SJCRH30 (cell line): ENCODE results near the gene CDYL2. TPM values are rescaled to one million over a fixed set of nuclear protein-coding genes. Genes with fewer than 3 reads are reported as not detected.

Experiments
- DNase-seq, 2 experiments: peaks; one replicate each; pipeline ENCODE4 v3.0.0-alpha.2; 2015 to 2020
- H3K27ac ChIP-seq: fragments of 250-450 bp; sonication (Bioruptor Pico); 2 replicates; pipeline ENCODE4 v1.5.1; 2020; ENCODE audit warnings: mild to moderate bottlenecking, moderate library complexity
- H3K27me3 ChIP-seq: fragments of 250-450 bp; sonication (Bioruptor Pico); 2 replicates; pipeline ENCODE4 v1.5.1; 2020; ENCODE audit warnings: mild to moderate bottlenecking, moderate library complexity
- H3K36me3 ChIP-seq: fragments of 250-450 bp; sonication (Bioruptor Pico); 2 replicates; pipeline ENCODE4 v1.5.1; 2020; ENCODE audit warnings: mild to moderate bottlenecking, moderate library complexity
- H3K4me1 ChIP-seq: fragments of 250-450 bp; sonication (Bioruptor Pico); 2 replicates; pipeline ENCODE4 v1.5.1; 2020; ENCODE audit warnings: mild to moderate bottlenecking, moderate library complexity
- H3K4me3 ChIP-seq: fragments of 250-450 bp; sonication (Bioruptor Pico); 2 replicates; pipeline ENCODE4 v1.5.1; 2020; ENCODE audit warnings: mild to moderate bottlenecking, moderate library complexity
- H3K9me3 ChIP-seq: fragments of 250-450 bp; sonication (Bioruptor Pico); replicated peaks from 2 replicates; pipeline ENCODE4 v1.5.1; 2020; ENCODE audit warnings: mild to moderate bottlenecking, moderate library complexity
- total RNA-seq: library from RNA; depleted of rRNA; stranded (reverse); fragments of >200 nt; shearing (Covaris generic); gene quantifications from 2 replicates; pipeline ENCODE4 v1.2.3, GENCODE V29; 2014

The CDYL2 gene
- total RNA-seq, 1 experiment from 2014 or later: 0.14 TPM

DNA sequence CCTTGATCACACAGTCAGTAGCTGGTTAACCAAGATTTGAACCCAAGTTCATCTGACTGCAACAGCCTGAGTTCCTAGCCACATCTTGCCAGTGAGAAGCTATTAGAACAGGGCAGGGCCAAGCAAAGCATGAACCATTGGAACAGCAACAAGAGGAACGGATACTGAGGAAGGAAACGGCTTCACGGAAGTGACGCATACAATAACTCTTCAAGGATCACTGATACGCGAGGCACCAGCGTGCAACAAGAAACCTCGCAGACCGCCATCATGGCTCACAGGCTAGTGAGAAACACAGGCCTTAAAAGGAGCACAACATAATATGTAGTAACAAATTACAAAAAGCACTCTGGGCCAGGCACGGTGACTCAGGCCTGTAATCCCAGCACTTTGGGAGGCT lies 114.9 kb downstream of the CDYL2 start:
- Histone ChIP-seq H3K27ac (no peak overlapping the region), H3K27me3 (no peaks in the 10 kb centered on the region), H3K9me3 (no peaks in the 10 kb centered on the region), H3K36me3 (no peaks in the 10 kb centered on the region), H3K4me1 (no peaks in the 10 kb centered on the region), H3K4me3 (no peak overlapping the region)
- DNase-seq: no peak

DNA sequence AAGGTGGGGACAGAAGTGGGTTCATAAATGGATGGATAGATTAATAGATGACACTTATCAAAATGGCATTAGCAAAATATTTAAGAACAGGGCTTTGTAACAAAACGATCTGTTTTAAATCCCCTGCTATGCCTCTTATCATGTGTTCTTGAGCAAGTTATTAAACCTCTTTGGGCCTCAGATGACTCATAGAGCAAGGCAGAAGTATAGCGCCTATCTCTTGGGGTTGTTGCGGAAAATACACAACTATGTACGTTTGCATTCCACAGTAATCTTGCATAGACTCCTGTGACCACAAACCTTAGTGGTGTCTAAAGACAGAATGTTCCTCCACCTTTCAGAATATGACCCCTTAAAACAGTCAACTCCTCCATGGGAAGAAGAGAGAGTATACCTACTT lies 116.8 kb downstream of the CDYL2 start:
- H3K4me1 ChIP-seq: no peaks in the 10 kb centered on the region
- no peaks in the 10 kb centered on the region for H3K27me3 ChIP-seq
- H3K9me3 ChIP-seq: no peaks in the 10 kb centered on the region
- DNase-seq: no peak
- no peak overlapping the region for H3K4me3 ChIP-seq
- H3K27ac ChIP-seq: no peak overlapping the region
- no peaks in the 10 kb centered on the region for H3K36me3 ChIP-seq

DNA sequence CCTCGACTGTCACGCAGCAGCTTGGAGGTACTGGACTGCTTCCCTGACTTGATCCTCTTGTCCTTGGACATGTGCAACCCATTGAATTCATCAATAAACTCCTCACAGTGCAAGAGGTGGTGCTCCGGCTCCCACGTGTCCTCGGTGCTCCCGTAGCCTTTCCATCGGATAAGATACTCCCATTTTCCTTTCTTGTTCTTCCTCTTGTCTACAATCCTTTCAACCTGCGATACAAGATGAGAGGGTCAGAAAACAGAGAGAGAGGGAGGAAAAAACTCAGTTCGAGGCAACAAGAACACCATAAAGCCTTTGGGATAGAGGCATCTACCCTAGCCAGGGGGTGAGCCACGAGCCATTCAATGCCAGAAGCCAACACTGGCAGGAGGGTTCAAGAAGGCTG lies 119.5 kb downstream of the CDYL2 start:
- no peaks in the 10 kb centered on the region for H3K4me1 ChIP-seq
- H3K27me3 ChIP-seq: no peaks in the 10 kb centered on the region
- no peaks in the 10 kb centered on the region for H3K36me3 ChIP-seq
- no peaks in the 10 kb centered on the region for H3K9me3 ChIP-seq
- no peak for DNase-seq
- H3K27ac ChIP-seq: no peak overlapping the region
- H3K4me3 ChIP-seq: no peak overlapping the region

DNA sequence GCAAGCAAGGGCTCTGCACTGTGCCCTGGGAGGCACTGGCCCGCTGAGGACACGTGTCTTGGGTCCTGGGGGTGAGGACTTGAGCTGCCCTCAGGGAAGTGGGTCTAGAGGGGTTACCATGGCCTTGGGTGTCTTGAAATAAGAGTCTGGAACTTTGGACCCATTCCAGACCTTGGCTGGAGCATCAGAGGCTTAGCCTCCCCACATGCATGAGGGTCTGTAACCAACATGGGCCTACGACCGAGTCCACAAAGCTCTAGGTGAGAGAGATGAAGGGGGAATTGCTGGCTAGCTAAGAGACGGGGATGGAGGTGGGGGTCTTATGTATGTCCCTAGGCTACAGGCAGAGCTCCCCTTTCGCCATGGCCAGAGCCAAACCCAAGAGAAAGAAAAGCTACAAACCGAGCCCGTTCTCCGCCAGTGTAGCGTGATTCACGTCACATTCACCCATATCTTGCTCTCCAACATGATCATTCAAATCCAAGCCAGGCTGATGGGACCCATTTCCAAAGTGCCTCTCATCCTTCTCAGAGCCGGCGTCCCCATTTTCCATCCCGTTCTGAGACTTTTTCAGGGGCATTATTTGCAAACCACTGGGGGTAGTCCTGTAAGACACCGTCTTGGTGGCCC lies 120.1 kb downstream of the CDYL2 start:
- Histone ChIP-seq H3K4me1 (no peaks in the 10 kb centered on the region), H3K36me3 (no peaks in the 10 kb centered on the region), H3K27ac (no peak overlapping the region), H3K9me3 (no peaks in the 10 kb centered on the region), H3K4me3 (no peak overlapping the region), H3K27me3 (no peaks in the 10 kb centered on the region)
- DNase-seq: no peak

DNA sequence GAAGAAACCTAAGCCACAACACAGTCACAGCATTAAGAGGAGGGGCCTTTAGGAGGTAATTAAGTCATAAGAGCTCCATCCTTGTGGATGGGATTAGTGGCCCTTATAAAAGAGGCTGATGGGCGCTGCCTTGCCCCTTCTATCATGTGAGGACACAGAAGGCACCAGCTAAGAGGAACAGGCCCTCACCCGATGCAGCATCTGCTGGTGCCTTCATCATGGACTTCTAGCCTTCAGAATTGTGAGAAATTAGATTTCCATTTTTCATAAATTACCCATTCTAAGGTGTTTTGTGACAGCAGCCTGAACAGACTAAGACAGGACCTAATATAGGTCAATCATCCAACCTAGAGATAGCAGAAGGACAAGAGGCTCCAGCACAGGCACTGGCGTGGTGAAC lies 120.8 kb downstream of the CDYL2 start:
- no peak overlapping the region for H3K27ac ChIP-seq
- H3K27me3 ChIP-seq: no peaks in the 10 kb centered on the region
- H3K4me3 ChIP-seq: no peak overlapping the region
- H3K9me3 ChIP-seq: no peaks in the 10 kb centered on the region
- no peak for DNase-seq
- no peaks in the 10 kb centered on the region for H3K36me3 ChIP-seq
- no peaks in the 10 kb centered on the region for H3K4me1 ChIP-seq

DNA sequence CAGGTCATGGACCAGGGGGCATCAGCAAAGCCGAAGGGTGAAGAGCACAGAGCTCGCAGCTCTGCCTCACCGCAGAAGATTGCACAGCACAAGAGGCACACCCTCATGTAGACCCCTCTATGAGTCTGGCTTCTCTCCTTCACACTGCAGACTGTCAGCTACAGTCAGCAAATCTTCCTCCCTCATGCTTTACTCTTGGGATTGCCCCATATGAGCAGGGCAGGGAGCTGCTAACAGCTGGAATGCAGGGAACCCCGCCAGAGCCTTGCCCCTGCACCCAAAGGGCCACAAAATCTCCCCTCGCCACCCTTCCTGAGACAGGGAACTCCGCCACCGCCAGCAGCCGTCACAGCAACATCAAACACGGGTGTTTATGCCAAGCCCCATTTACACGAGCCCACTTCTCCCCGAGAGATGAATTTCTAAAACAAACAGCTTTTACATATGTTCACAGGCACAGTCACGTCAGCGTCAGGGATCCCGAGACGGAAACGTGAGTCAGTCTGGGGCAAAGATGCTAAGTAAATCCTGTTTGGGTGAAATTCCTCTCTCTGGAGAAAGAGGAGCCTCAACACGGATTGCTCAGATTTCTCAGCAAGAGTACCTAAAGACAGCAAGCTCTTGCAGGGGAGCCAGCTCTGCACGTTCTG lies 121.9 kb downstream of the CDYL2 start:
- no peak overlapping the region for H3K4me3 ChIP-seq
- no peak for DNase-seq
- H3K9me3 ChIP-seq: no peaks in the 10 kb centered on the region
- no peaks in the 10 kb centered on the region for H3K27me3 ChIP-seq
- no peaks in the 10 kb centered on the region for H3K4me1 ChIP-seq
- H3K36me3 ChIP-seq: no peaks in the 10 kb centered on the region
- H3K27ac ChIP-seq: no peak overlapping the region

DNA sequence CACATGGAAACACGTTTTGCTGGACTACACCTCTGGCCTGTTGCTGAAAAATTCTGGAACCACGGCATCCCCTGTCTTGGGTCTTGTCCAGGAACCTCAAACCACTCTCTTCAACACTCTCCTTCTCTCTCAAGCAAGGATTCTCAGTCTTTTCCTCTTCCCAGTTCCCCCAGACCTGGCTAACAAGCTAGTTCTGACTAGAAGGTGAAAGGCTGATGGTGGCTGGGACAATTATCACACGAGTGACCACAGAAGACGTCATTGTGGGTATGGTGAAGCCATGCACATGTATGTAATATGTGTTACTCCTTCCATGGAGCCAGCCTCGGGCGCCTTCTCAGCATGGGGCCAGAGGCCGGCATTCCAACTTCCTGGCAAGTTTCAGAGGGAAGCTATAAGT lies 123.0 kb downstream of the CDYL2 start:
- H3K27ac ChIP-seq: no peak overlapping the region

DNA sequence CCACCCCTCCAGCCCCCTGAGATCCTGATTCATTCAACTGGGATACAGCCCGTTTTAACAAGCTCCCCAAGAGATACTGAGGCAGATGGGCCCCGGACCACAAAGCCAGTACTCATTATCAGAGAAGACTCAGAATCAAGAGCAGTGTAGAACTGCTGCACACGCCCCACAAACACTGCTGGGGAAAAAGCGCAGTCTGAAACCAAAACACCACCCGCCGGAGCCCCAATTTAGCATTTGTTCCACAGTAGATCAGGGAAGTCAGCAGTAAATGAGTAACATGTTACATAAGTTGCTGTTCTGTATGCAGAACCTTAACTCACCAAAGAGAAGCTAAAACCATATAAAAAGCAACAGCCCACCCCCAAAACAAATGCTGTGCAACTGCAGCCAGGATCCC lies 123.6 kb downstream of the CDYL2 start:
- Histone ChIP-seq H3K4me3 (no peak overlapping the region), H3K27ac (no peak overlapping the region), H3K4me1 (no peaks in the 10 kb centered on the region), H3K36me3 (no peaks in the 10 kb centered on the region), H3K27me3 (no peaks in the 10 kb centered on the region), H3K9me3 (no peaks in the 10 kb centered on the region)
- no peak for DNase-seq

More for the DNA sequence above, 123.0 kb downstream of the CDYL2 start:
- no peak for DNase-seq
- no peaks in the 10 kb centered on the region for H3K27me3 ChIP-seq
- H3K4me1 ChIP-seq: no peaks in the 10 kb centered on the region
- no peaks in the 10 kb centered on the region for H3K36me3 ChIP-seq
- H3K9me3 ChIP-seq: no peaks in the 10 kb centered on the region
- H3K4me3 ChIP-seq: no peak overlapping the region

DNA sequence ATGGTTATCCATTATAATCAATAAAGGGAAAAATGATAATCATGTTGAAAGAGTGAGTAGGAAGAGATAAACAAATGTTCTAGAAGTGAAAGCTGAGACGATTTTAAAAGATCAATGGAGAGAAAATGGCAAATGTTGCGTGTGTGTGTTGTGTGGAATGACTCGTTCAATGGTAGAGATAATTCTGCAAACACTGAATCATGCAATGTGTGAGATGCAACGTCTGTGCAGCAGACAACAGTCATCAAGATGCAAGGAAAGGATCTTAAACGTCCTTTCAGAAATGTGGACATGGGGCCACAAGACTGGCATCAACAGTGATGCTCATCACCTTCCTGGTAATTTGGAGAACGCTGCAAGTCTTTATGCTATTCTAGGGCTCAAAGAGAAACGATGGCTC lies 124.4 kb downstream of the CDYL2 start:
- Histone ChIP-seq H3K9me3 (no peaks in the 10 kb centered on the region), H3K27ac (no peak overlapping the region), H3K36me3 (no peaks in the 10 kb centered on the region), H3K4me1 (no peaks in the 10 kb centered on the region), H3K4me3 (no peak overlapping the region), H3K27me3 (no peaks in the 10 kb centered on the region)
- no peak for DNase-seq

DNA sequence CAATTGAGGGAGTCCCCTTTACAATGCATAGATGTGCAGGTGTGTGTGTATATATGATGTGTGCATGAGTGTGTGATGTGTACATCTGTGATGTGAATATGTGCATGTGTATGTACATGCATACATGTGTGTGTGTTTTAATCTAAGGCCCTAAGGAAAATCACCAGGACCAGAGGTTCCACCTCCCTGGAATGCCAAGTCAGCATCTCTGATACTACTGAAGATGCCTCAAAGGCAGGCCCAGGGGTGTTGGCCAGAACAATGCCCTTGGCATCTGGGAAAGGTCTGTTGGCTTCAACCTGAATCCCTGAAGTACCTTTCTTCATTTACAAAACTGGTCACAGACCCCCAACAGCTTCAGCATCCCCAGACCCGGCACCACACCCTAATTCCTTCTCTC lies 129.5 kb downstream of the CDYL2 start:
- Histone ChIP-seq H3K27ac (no peak overlapping the region), H3K4me1 (no peaks in the 10 kb centered on the region), H3K36me3 (no peaks in the 10 kb centered on the region), H3K9me3 (no peaks in the 10 kb centered on the region), H3K4me3 (no peak overlapping the region), H3K27me3 (no peaks in the 10 kb centered on the region)
- DNase-seq: no peak

DNA sequence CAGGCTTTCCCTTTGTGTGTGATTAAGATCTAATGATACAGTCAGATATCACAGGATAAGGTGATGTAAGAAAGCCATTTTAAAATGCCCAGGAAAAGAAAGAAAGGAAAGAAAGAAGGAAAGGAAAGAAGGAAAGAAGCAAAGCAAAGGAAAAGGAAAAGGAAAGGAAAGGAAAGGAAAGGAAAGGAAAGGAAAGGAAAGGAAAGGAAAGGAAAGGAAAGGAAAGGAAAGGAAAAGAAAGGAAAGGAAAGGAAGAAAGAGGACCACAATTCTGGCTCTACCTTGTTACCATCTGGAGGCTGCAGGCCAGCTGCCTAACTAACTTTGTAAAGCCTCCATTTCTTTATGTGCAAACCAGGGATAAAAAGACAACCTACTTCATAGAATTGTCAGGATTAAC lies 132.0 kb downstream of the CDYL2 start:
- H3K27me3 ChIP-seq: no peaks in the 10 kb centered on the region
- H3K36me3 ChIP-seq: no peaks in the 10 kb centered on the region
- H3K9me3 ChIP-seq: no peaks in the 10 kb centered on the region
- H3K4me3 ChIP-seq: no peak overlapping the region
- no peak overlapping the region for H3K27ac ChIP-seq
- no peaks in the 10 kb centered on the region for H3K4me1 ChIP-seq
- DNase-seq: no peak

DNA sequence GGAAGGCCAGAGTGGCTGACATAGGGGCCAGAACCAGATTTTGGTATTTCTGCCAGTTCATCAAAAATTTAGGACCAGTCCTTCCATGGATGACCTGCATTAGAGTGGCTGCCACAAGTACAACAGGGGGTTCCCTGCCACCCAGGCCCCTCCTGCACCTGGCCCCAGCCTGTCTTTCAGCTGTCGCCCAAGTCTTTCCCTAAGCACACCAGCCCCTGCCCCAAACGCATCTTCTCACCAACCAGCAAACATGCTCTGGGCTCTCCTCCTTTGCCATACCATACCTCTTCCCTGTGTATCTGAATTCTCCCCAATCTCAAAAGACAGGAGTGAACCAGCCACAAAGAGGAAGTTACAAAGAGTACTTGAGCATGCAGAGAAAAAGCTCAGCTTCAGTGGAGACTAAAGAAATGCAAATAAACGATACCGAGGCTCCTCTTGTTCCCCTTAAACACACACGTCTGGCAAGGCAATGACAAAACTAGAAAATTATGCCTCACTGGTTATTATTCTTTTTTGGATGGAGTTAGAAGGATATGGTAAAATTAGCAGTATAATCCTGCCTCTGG lies 133.0 kb downstream of the CDYL2 start:
- Histone ChIP-seq H3K4me1 (no peaks in the 10 kb centered on the region), H3K27me3 (no peaks in the 10 kb centered on the region), H3K36me3 (no peaks in the 10 kb centered on the region), H3K9me3 (no peaks in the 10 kb centered on the region), H3K4me3 (no peak overlapping the region), H3K27ac (no peak overlapping the region)
- DNase-seq: no peak

DNA sequence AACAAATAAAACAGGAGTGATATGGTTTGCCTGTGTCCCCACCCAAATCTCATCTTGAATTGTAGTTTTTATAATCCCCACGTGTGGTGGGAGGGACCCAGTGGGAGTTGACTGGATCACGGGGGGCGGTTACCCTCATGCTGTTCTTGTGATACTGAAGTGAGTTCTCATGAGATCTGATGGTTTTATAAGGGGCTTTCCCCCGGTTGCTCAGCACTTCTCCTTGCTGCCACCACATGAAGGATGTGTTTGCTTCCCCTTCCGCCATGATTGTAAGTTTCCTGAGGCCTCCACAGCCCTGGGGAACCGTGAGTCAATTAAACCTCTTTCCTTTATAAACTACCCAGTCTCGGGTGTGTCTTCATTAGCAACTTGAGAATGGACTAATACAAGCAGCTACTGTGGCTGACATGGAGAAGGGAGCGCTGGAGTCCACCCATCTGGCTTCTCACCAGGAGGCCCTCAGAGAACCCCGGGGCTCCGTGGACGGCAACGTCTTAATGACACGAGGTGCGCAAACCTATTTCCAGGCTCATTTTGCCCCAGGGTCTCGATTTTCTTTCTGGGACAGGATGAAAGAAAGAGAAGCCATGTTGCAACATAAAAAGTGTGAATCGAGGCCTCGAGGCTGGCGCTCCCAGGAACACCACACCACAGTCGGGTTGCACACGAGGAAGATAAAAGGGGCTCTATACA lies 134.1 kb downstream of the CDYL2 start:
- H3K4me1 ChIP-seq: no peaks in the 10 kb centered on the region
- no peaks in the 10 kb centered on the region for H3K9me3 ChIP-seq
- no peak overlapping the region for H3K27ac ChIP-seq
- no peak overlapping the region for H3K4me3 ChIP-seq
- H3K36me3 ChIP-seq: no peaks in the 10 kb centered on the region
- no peak for DNase-seq
- no peaks in the 10 kb centered on the region for H3K27me3 ChIP-seq

DNA sequence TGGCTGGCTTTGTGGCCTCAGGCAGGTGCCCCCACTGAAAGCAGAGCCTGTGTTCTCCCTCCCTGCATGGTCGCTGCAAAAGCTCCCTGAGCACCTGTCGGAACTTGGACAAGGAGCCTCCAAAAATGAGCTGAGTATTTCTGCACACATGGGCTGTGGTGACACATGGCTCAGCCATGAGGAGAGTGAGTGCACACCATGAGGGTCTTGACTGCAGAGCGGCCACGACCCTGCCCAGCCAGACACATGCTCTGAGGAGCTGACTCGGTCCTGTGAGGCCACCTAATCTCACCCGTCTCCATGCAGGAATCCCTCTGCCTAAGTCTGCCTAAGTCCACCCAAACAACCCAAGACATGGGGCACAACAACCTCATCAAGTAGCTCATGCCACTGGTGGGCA lies 134.7 kb downstream of the CDYL2 start:
- Histone ChIP-seq H3K36me3 (no peaks in the 10 kb centered on the region), H3K27ac (no peak overlapping the region), H3K4me1 (no peaks in the 10 kb centered on the region), H3K4me3 (no peak overlapping the region), H3K9me3 (no peaks in the 10 kb centered on the region), H3K27me3 (no peaks in the 10 kb centered on the region)
- no peak for DNase-seq

DNA sequence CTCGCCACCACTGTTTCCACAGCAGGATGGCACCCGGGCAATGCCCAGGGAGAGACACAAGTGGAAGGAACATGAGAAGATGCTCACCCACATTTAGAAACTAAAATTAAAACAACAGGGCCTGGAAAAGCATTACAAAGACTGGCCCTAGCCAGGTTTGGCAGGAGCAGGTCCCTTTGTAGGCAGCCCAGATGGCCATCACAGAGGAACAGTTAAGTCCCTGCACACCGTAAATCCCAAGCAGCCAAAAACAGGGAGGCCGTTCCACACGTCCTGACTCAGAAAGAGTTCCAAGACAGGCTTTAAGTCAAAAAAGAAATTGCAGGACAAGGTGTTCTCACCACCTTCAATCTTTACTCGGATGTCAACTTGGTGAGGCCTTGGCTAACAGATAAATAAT lies 136.5 kb downstream of the CDYL2 start:
- no peaks in the 10 kb centered on the region for H3K4me1 ChIP-seq
- no peaks in the 10 kb centered on the region for H3K36me3 ChIP-seq
- H3K9me3 ChIP-seq: no peaks in the 10 kb centered on the region
- H3K27me3 ChIP-seq: no peaks in the 10 kb centered on the region
- no peak overlapping the region for H3K4me3 ChIP-seq
- H3K27ac ChIP-seq: no peak overlapping the region
- DNase-seq: no peak
